K562 (cell line): Measurements from ENCODE around the gene ZNF407. TPM values are rescaled to one million over a fixed set of nuclear protein-coding genes. Genes with fewer than 3 reads are reported as not detected.

Experiments
- ATAC-seq: fragments of 200-7000 bp; cut with Tn5 transposase; 3 replicates; pipeline ENCODE4 v1.9.1; 2020; ENCODE audit warnings: moderate library complexity
- BruUV-seq: library from RNA; stranded (reverse); fragments of 400-500 nt; replicated peaks from 2 replicates; lab custom pipeline; 2021; lab: Mats Ljungman, UMichigan
- CTCF ChIA-PET: fragments of 300-600 bp; formaldehyde crosslinking; extraction: SDS; loops from one replicate; lab custom pipeline; 2021; ENCODE audit warnings: low intra/inter-chr PET ratio; lab: Yijun Ruan, JAX
- POLR2A ChIA-PET: fragments of 300-600, 350-650 bp; sonication (Branson Sonifier 250); formaldehyde crosslinking; extraction: SDS; loops from one replicate; lab custom pipeline; 2021; ENCODE audit warnings: antibody characterized with exemption, inconsistent platforms; lab: Yijun Ruan, JAX
- DNase-seq, 4 experiments: peaks; one replicate each; pipeline versions ENCODE4 v3.0.0 to v3.0.0-alpha.2; 2011 to 2018; ENCODE audit warnings: low spot score in 3 of 4, mixed read lengths in 3 of 4; ENCODE audit errors: extremely low read depth in 1 of 4
- FAIRE-seq: peaks from 2 replicates; lab custom pipeline; 2011; peaks lifted over from hg19 to GRCh38; lab: Jason Lieb, UNC
- H2AFZ ChIP-seq: 2 replicates; pipeline ENCODE4 v1.6.0; 2011; ENCODE audit warnings: low read depth, low read length, control low read depth, inconsistent platforms
- H3K27ac ChIP-seq: fragments of 200-600 bp; 3 replicates; pipeline ENCODE4 v1.8.0; 2011; ENCODE audit warnings: low read depth, mild to moderate bottlenecking, control low read depth, inconsistent platforms, low read length, moderate library complexity, mixed read lengths; ENCODE audit errors: extremely low read depth
- H3K27me3 ChIP-seq, 2 experiments: fragments of 300-600 bp in 1 of 2; 2 replicates in 1 of 2; 3 replicates in 1 of 2; pipeline versions ENCODE4 v1.6.0 to v1.8.0; 2011; ENCODE audit warnings: inconsistent platforms in 2 of 2, low read length in 2 of 2, mild to moderate bottlenecking in 1 of 2, mixed read lengths in 1 of 2, moderate library complexity in 1 of 2; ENCODE audit not compliant: control insufficient read depth in 2 of 2, insufficient read depth in 2 of 2
- H3K36me3 ChIP-seq: fragments of 300-600 bp; 3 replicates; pipeline ENCODE4 v1.8.0; 2011; ENCODE audit warnings: mild to moderate bottlenecking, low read length, inconsistent platforms; ENCODE audit not compliant: control insufficient read depth, insufficient read depth
- H3K4me1 ChIP-seq, 2 experiments: fragments of 200-600 bp in 1 of 2; replicated peaks in 1 of 2; 2 replicates in 1 of 2; 3 replicates in 1 of 2; pipeline versions ENCODE4 v1.5.1 to v1.8.0; 2011; ENCODE audit warnings: inconsistent platforms in 2 of 2, low read length in 2 of 2, mild to moderate bottlenecking in 1 of 2, mixed read lengths in 1 of 2, moderate library complexity in 1 of 2; ENCODE audit not compliant: control insufficient read depth in 2 of 2, insufficient read depth in 2 of 2
- H3K4me2 ChIP-seq: 2 replicates; pipeline ENCODE4 v1.6.1; 2011; ENCODE audit warnings: low read length, control low read depth, inconsistent platforms, mixed read lengths; ENCODE audit not compliant: insufficient read depth
- H3K4me3 ChIP-seq: fragments of 200-600 bp; sonication (generic), shearing (Covaris generic); 2 replicates; pipeline ENCODE4 v1.5.1; 2016; ENCODE audit warnings: control low read depth, inconsistent platforms
- H3K79me2 ChIP-seq: fragments of 200-600 bp; 3 replicates; pipeline ENCODE4 v1.8.0; 2011; ENCODE audit warnings: low read length, inconsistent platforms; ENCODE audit not compliant: control insufficient read depth, insufficient read depth
- H3K9ac ChIP-seq, 2 experiments: 2 replicates each; pipeline versions ENCODE4 v1.6.0 to v1.6.1; 2011; ENCODE audit warnings: low read depth in 2 of 2, low read length in 2 of 2, control low read depth in 1 of 2, inconsistent platforms in 1 of 2, mild to moderate bottlenecking in 1 of 2, mixed read lengths in 1 of 2; ENCODE audit not compliant: insufficient read depth in 1 of 2
- H3K9me1 ChIP-seq: one replicate; pipeline ENCODE4 v1.6.0; 2011; ENCODE audit warnings: inconsistent platforms, mild to moderate bottlenecking, low read length, moderate library complexity; ENCODE audit not compliant: control insufficient read depth, insufficient read depth
- H3K9me3 ChIP-seq: replicated peaks from 2 replicates; pipeline ENCODE4 v1.5.1; 2011; ENCODE audit warnings: low read depth, low read length, inconsistent platforms; ENCODE audit not compliant: control insufficient read depth, insufficient read depth
- H4K20me1 ChIP-seq: replicated peaks from 2 replicates; pipeline ENCODE4 v1.6.1; 2011; ENCODE audit warnings: low read length, inconsistent platforms, mixed read lengths; ENCODE audit not compliant: control insufficient read depth, insufficient read depth
- PCBP2 ChIP-seq: fragments of 200-400 bp; formaldehyde crosslinking; IDR thresholded peaks from 2 replicates; pipeline ENCODE4 v1.6.1; 2018; ENCODE audit warnings: low read length, low read depth, mild to moderate bottlenecking, moderate library complexity; ENCODE audit not compliant: poor library complexity, severe bottlenecking
- SNAPC5 ChIP-seq: fragments of 250-450 bp; sonication (Bioruptor Pico); IDR thresholded peaks from 2 replicates; pipeline ENCODE4 v1.8.0; 2021; ENCODE audit warnings: moderate library complexity, mild to moderate bottlenecking, inconsistent platforms
- STAT6 ChIP-seq: sonication (generic); formaldehyde crosslinking; IDR thresholded peaks from 2 replicates; pipeline ENCODE4 v1.8.1; 2023; ENCODE audit warnings: mild to moderate bottlenecking, missing genetic modification reagents
- ZNF76 ChIP-seq: fragments of 250-450 bp; sonication (Bioruptor Pico); IDR thresholded peaks from 2 replicates; pipeline ENCODE4 v1.4.0; 2020; ENCODE audit warnings: mild to moderate bottlenecking, moderate library complexity, borderline replicate concordance
- WGBS: fragments of 100-300 bp; shearing (Covaris generic); methylation state at CpG from one replicate; pipeline ENCODE4 v1.1.6; 2016; ENCODE audit warnings: low coverage, mixed read lengths; ENCODE audit not compliant: insufficient coverage; ENCODE audit errors: missing lambda C conversion rate; 5-methylcytosine and 5-hydroxymethylcytosine counted together
- in situ Hi-C: fragments of 300-500 bp; cut with MboI; formaldehyde crosslinking; loops from 4 replicates; pipeline ENCODE4 v1.15.0; 2018; ENCODE audit warnings: inconsistent platforms, mixed read lengths
- intact Hi-C: fragments of 100-400 bp; cut with micrococcal nuclease; formaldehyde crosslinking; loops from 2 replicates; pipeline ENCODE4 v1.14.2; 2022
- polyA plus RNA-seq, 8 experiments: library from polyadenylated mRNA; depleted of rRNA in 4 of 8; stranded (reverse) in 5 of 8; unstranded in 3 of 8; fragments of >200 nt; fragmentation: Nextera tagmentation in 2 of 8; fragmentation: Illumina TruSeq in 1 of 8; extraction: Ambion mirVana in 2 of 8; extraction: Trizol in 1 of 8; gene quantifications; 2 replicates each; pipeline versions ENCODE4 v1.2.1 to v1.2.3, GENCODE V29; 2011 to 2014; ENCODE audit warnings: inconsistent platforms in 1 of 8, missing spikeins in 1 of 8
- total RNA-seq, 7 experiments: library from RNA; depleted of rRNA in 6 of 7; stranded (reverse); fragments of >200 nt in 6 of 7; fragmentation: Illumina TruSeq in 2 of 7; extraction: Trizol in 2 of 7; gene quantifications; 2 replicates each; pipeline versions ENCODE4 v1.2.1 to v1.2.3, GENCODE V29; 2011 to 2021; ENCODE audit warnings: low replicate concordance in 1 of 7

ZNF407 gene
- total and polyA plus RNA-seq, 9 of the 15 experiments (the other 6 are each of a cell fraction or from before 2014, with no cell fraction given): 0.21 to 5.4 (median 2.3) TPM

- no peaks in the 10 kb centered on the region for H4K20me1 ChIP-seq
- TF ChIP-seq PCBP2: peak; percentile 4
- no peak for TF ChIP-seq ZNF76 (CRISPR knock-in tag)
- H3K27ac ChIP-seq: no peak overlapping the region
- in situ Hi-C loops (no loop called here), intact Hi-C loops (no loop called here)
- H3K4me2 ChIP-seq: no peak overlapping the region
- H3K27me3 ChIP-seq: peaks cover 6 to 17% of the 10 kb centered on the region in 2 experiments; a peak in 4 of 5 replicates
- H3K4me1 ChIP-seq: no peaks in the 10 kb centered on the region
- ChIA-PET CTCF (no interaction called here), POLR2A (no interaction called here)
- BruUV-seq: no TSS peak
- H3K9me3 ChIP-seq: no peaks in the 10 kb centered on the region
- ATAC-seq: no peak
- H3K9me1 ChIP-seq: no peaks in the 10 kb centered on the region
- no peak overlapping the region for H3K4me3 ChIP-seq
- no peak for DNase-seq
- H3K79me2 ChIP-seq: no peaks in the 10 kb centered on the region
- FAIRE-seq: no peak
- no peaks in the 10 kb centered on the region for H3K36me3 ChIP-seq
- 0% methylated on average over 4 of the region's 8 CpGs for WGBS
- no peak overlapping the region for H2AFZ ChIP-seq
- no peak overlapping the region for H3K9ac ChIP-seq
Observed at GRCh38 chr18:74579496-74580065, 18.1 kb upstream of the ZNF407 start.

DNA sequence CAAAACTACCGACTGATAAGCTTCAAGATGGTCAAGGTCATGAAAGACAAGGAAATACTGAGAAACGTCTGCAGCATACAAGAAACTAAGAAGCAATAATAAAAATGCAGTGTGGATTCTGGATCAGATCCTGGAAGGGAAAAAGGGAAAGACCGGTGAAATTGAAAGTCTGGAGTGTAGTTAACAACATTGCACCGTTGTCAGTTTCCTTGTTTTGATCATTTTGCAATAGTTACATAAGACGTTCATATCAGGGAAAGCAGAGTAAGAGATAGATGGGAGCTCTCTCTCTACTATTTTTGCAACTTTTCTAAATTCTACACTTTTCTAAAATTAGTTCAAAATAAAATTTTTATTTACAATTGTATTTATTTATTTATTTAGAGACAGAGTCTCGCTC, 15.0 kb upstream of the ZNF407 start:
- H3K4me3 ChIP-seq: no peak overlapping the region
- no peaks in the 10 kb centered on the region for H3K79me2 ChIP-seq
- CTCF ChIA-PET: no interaction called here
- ATAC-seq (no peak), DNase-seq (no peak)
- no peak overlapping the region for H3K9ac ChIP-seq
- H3K27me3 ChIP-seq: peaks cover 0 to 21% of the 10 kb centered on the region in 2 experiments; a peak in 4 of 5 replicates
- intact Hi-C loops: no loop called here
- TF ChIP-seq STAT6 (CRISPR knock-in tag) (no peak), SNAPC5 (CRISPR knock-in tag) (no peak)
- TF ChIP-seq, all 486 proteins: peak for 0
- in situ Hi-C loops: no loop called here
- Histone ChIP-seq H3K9me1 (no peaks in the 10 kb centered on the region), H3K4me1 (no peaks in the 10 kb centered on the region), H4K20me1 (no peaks in the 10 kb centered on the region), H3K36me3 (no peaks in the 10 kb centered on the region), H3K4me2 (no peak overlapping the region), H3K27ac (no peak overlapping the region), H2AFZ (no peak overlapping the region), H3K9me3 (no peaks in the 10 kb centered on the region)
- POLR2A ChIA-PET: no interaction called here
- 3% methylated on average over 6 of the region's 6 CpGs for WGBS
- no TSS peak for BruUV-seq
- no peak for FAIRE-seq
